MM.1S (cell line): ENCODE data around the gene KCTD7.
"Not testable (repeated sequence)": the region's sequence is repeated elsewhere in the genome, so short reads cannot be mapped to it uniquely, and the experiment has no call there.

Experiments used
- DNase-seq: peaks from one replicate; pipeline ENCODE4 v3.0.0-alpha.2; 2015
- H2AFZ ChIP-seq: fragments of 300-600 bp; sonication (generic); 2 replicates; pipeline ENCODE4 v1.6.0; 2016; ENCODE audit warnings: antibody characterized with exemption, low read length
- H3F3A ChIP-seq: fragments of 300-600 bp; sonication (generic); 2 replicates; pipeline ENCODE4 v1.6.1; 2016; ENCODE audit warnings: mild to moderate bottlenecking, antibody characterized with exemption, low read length, moderate library complexity, mixed read lengths; ENCODE audit not compliant: insufficient read depth
- H3K27ac ChIP-seq: fragments of 300-600 bp; sonication (generic); 2 replicates; pipeline ENCODE4 v1.5.1; 2016; ENCODE audit warnings: mild to moderate bottlenecking, low read length
- H3K27me3 ChIP-seq: fragments of 300-600 bp; sonication (generic); replicated peaks from 2 replicates; pipeline ENCODE4 v1.6.0; 2016; ENCODE audit warnings: low read length; ENCODE audit not compliant: insufficient read depth
- H3K36me3 ChIP-seq: fragments of 300-600 bp; sonication (generic); replicated peaks from 2 replicates; pipeline ENCODE4 v1.6.1; 2016; ENCODE audit warnings: mild to moderate bottlenecking, low read length, mixed read lengths; ENCODE audit not compliant: insufficient read depth
- H3K4me1 ChIP-seq: fragments of 300-600 bp; sonication (generic); 2 replicates; pipeline ENCODE4 v1.6.1; 2016; ENCODE audit warnings: low read length, mixed read lengths
- H3K4me2 ChIP-seq: fragments of 300-600 bp; sonication (generic); 2 replicates; pipeline ENCODE4 v1.6.0; 2016; ENCODE audit warnings: low read depth, low read length
- H3K4me3 ChIP-seq: fragments of 300-600 bp; sonication (generic); 2 replicates; pipeline ENCODE4 v1.5.1; 2016; ENCODE audit warnings: low read length, mixed read lengths
- H3K79me2 ChIP-seq: fragments of 300-600 bp; sonication (generic); 2 replicates; pipeline ENCODE4 v1.6.1; 2016; ENCODE audit warnings: mixed run types, low read length, mixed read lengths
- H3K9ac ChIP-seq: fragments of 300-600 bp; sonication (generic); 2 replicates; pipeline ENCODE4 v1.6.1; 2016; ENCODE audit warnings: low read length, mixed read lengths
- H3K9me2 ChIP-seq: fragments of 300-600 bp; sonication (generic); replicated peaks from 2 replicates; pipeline ENCODE4 v1.6.1; 2016; ENCODE audit warnings: mild to moderate bottlenecking, low read length, mixed read lengths; ENCODE audit not compliant: insufficient read depth
- H3K9me3 ChIP-seq: fragments of 300-600 bp; sonication (generic); replicated peaks from 2 replicates; pipeline ENCODE4 v1.6.1; 2016; ENCODE audit warnings: mild to moderate bottlenecking, low read length, mixed read lengths; ENCODE audit not compliant: insufficient read depth
- H4K20me1 ChIP-seq: fragments of 300-600 bp; sonication (generic); 2 replicates; pipeline ENCODE4 v1.6.1; 2016; ENCODE audit warnings: mild to moderate bottlenecking, low read length, moderate library complexity, mixed read lengths; ENCODE audit not compliant: insufficient read depth
- CTCF ChIP-seq: fragments of 300-600 bp; sonication (generic); IDR thresholded peaks from 2 replicates; pipeline ENCODE4 v1.5.1; 2016; ENCODE audit warnings: antibody characterized with exemption, low read length, mixed read lengths
- EZH2 ChIP-seq: fragments of 300-600 bp; sonication (generic); optimal IDR thresholded peaks from 2 replicates; pipeline ENCODE3; 2017; ENCODE audit warnings: low read depth, mild to moderate bottlenecking, antibody characterized with exemption, low read length, mixed read lengths
- EZH2phosphoT487 ChIP-seq: fragments of 300-600 bp; sonication (generic); IDR thresholded peaks from 2 replicates; pipeline ENCODE4 v1.6.1; 2018; ENCODE audit warnings: antibody characterized with exemption, low read length

KCTD7 gene

GRCh38 chr7:66641526-66641871 lies 12.8 kb downstream of the KCTD7 start:
- Histone ChIP-seq H3K9me3 (no peaks in the 10 kb centered on the region), H3F3A (no peaks in the 10 kb centered on the region), H3K4me2 (no peak overlapping the region), H3K79me2 (no peaks in the 10 kb centered on the region), H3K9ac (no peak overlapping the region), H4K20me1 (no peaks in the 10 kb centered on the region), H3K4me1 (no peaks in the 10 kb centered on the region), H2AFZ (no peak overlapping the region), H3K36me3 (no peaks in the 10 kb centered on the region), H3K27me3 (no peaks in the 10 kb centered on the region), H3K27ac (no peak overlapping the region), H3K4me3 (no peak overlapping the region), H3K9me2 (no peaks in the 10 kb centered on the region)
- TF ChIP-seq EZH2phosphoT487, result no peak
- no peak for TF ChIP-seq EZH2
- no peak for TF ChIP-seq CTCF
- DNase-seq, result no peak

GRCh38 chr7:66642186-66642585 lies 13.5 kb downstream of the KCTD7 start:
- Histone ChIP-seq H3K4me3 (no peak overlapping the region), H3K4me2 (no peak overlapping the region), H3K4me1 (no peaks in the 10 kb centered on the region), H3K27ac (no peak overlapping the region), H3K79me2 (no peaks in the 10 kb centered on the region), H3K9me3 (no peaks in the 10 kb centered on the region), H2AFZ (no peak overlapping the region), H4K20me1 (no peaks in the 10 kb centered on the region), H3K27me3 (no peaks in the 10 kb centered on the region), H3F3A (no peaks in the 10 kb centered on the region), H3K9ac (no peak overlapping the region), H3K36me3 (no peaks in the 10 kb centered on the region), H3K9me2 (no peaks in the 10 kb centered on the region)
- no peak for DNase-seq
- TF ChIP-seq EZH2, result no peak
- no peak for TF ChIP-seq CTCF
- no peak for TF ChIP-seq EZH2phosphoT487

- no peak overlapping the region for H2AFZ ChIP-seq
- H3K9ac ChIP-seq, result no peak overlapping the region
- no peaks in the 10 kb centered on the region for H3K9me2 ChIP-seq
- no peak overlapping the region for H3K27ac ChIP-seq
- no peak for DNase-seq
- H3K36me3 ChIP-seq, result no peaks in the 10 kb centered on the region
- no peaks in the 10 kb centered on the region for H3K9me3 ChIP-seq
- H3K4me3 ChIP-seq, result no peak overlapping the region
- no peaks in the 10 kb centered on the region for H3K27me3 ChIP-seq
- H4K20me1 ChIP-seq, result no peaks in the 10 kb centered on the region
- no peaks in the 10 kb centered on the region for H3K4me1 ChIP-seq
- TF ChIP-seq EZH2phosphoT487, result no peak
- no peak for TF ChIP-seq CTCF
- TF ChIP-seq EZH2, result no peak
- H3F3A ChIP-seq, result no peaks in the 10 kb centered on the region
- H3K79me2 ChIP-seq, result no peaks in the 10 kb centered on the region
- no peak overlapping the region for H3K4me2 ChIP-seq
Measured at GRCh38 chr7:66642932-66643331, 14.3 kb downstream of the KCTD7 start.

GRCh38 chr7:66643395-66643794 lies 14.7 kb downstream of the KCTD7 start:
- no peak for DNase-seq
- Histone ChIP-seq H3K36me3 (no peaks in the 10 kb centered on the region), H3K9ac (no peak overlapping the region), H3K9me2 (no peaks in the 10 kb centered on the region), H3K79me2 (no peaks in the 10 kb centered on the region), H3K4me1 (no peaks in the 10 kb centered on the region), H3K27me3 (no peaks in the 10 kb centered on the region), H3K4me2 (no peak overlapping the region), H3K9me3 (no peaks in the 10 kb centered on the region), H3K27ac (no peak overlapping the region), H2AFZ (no peak overlapping the region), H3F3A (no peaks in the 10 kb centered on the region), H3K4me3 (no peak overlapping the region), H4K20me1 (no peaks in the 10 kb centered on the region)
- TF ChIP-seq EZH2 (no peak), EZH2phosphoT487 (no peak), CTCF (no peak)

- not testable (repeated sequence) for H3K27ac ChIP-seq, H3K36me3 ChIP-seq, H3K4me1 ChIP-seq, H4K20me1 ChIP-seq, H3K9me3 ChIP-seq, DNase-seq, H3K27me3 ChIP-seq, H2AFZ ChIP-seq, H3K9ac ChIP-seq, H3K9me2 ChIP-seq, H3F3A ChIP-seq, H3K4me2 ChIP-seq, H3K4me3 ChIP-seq
- H3K79me2 ChIP-seq, result peaks cover 11% of the 10 kb centered on the region
Measured at GRCh38 chr7:66651026-66651425, 22.3 kb downstream of the KCTD7 start.
